ENCODE data around the gene SARNP.
"Not testable (repeated sequence)": the region's sequence is repeated elsewhere in the genome, so short reads cannot be mapped to it uniquely, and the experiment has no call there.

SARNP gene

GRCh38 chr12:55838361-55838760 lies 20.8 kb upstream of the SARNP start:
- no peak for DNase-seq

- not testable (repeated sequence) for DNase-seq
These were observed 16.9 kb upstream of the SARNP start for GRCh38 chr12:55834400-55834799.

GRCh38 chr12:55833056-55833455 lies 15.5 kb upstream of the SARNP start:
- DNase-seq: no peak

GRCh38 chr12:55831447-55831815 lies 13.9 kb upstream of the SARNP start:
- no peak for DNase-seq

DNA sequence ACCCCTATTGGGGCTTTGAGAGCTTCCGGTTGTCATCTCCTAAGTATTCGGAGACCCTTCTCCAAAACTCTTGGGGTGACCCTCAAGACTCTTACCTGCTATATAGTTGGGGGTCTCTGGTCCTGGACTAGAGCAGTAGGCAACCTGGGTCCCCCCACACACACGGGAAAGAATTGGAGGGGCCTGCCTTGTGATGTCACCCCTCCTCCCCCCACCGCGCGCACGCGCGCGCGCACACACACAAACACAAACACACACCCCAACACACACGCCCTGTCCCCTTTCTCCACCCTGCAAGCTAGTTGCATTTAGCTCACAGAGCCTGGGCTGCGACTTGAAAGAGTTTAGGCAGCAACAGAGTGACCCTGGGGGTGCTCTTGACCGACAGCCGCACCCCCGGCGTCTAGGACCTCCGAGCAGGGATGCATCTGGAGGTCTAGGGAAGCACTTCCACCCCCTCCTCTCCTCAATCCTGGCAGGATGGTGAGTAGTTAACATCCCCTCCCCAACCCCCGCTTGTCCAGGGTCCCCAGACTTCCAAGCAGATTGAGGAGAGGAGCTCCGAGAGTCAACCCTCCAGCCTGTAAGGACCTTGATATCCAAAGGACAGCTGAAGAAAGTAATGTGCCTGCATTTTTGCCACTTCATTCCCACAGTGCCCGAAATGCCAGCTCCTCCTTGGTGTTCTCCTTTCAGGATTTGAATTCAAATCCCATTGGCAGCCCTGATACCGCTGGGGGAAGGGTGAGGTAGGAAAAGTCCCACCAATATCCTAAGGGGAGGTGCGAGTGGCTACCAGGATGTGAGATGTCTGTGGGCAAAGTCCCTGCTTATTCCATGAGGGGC lies 13.3 kb upstream of the SARNP start:
- DNase-seq: no peak

- DNase-seq: no peak
These were observed 12.6 kb upstream of the SARNP start for GRCh38 chr12:55829967-55830600.

DNA sequence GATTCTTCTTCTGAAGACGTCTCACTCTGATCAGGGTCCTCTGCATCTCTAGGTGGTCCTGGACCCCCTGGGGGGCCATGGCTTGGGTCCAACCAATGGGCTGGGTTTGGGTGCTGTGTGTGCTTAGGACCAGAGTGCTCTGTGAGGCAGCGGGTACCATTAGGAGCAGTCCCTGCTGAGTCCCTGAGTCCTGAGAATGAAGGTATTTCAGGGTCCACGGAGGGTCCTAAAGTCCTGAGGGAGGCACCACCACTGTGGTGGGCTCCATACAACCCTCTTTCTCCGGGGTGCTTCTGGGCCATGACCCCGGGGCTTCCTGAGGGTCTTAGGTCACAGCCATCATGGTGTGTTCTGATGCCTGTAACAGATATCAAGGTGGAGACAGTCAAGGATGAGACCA lies 10.8 kb upstream of the SARNP start:
- DNase-seq: no peak

GRCh38 chr12:55827806-55828205 lies 10.3 kb upstream of the SARNP start:
- DNase-seq: no peak

GRCh38 chr12:55824726-55825125 lies 7.2 kb upstream of the SARNP start:
- no peak for DNase-seq

DNA sequence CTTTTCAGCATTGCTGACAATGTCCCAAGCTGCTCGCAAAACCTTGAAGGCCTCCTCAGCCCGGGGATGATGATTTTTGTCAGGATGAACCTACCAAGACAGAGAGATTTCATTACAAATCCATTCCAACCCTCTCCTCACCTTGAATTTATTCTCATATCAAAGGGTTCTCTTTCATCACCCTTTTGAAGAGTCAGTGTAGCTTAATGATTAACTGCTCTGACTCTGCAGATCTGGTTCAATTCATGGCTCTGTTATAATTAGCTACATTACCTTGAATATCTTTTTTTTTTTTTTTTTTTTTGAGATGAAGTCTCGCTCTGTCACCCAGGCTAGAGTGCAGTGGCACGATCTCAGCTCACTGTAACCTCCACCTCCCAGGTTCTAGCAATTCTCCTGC lies 5.9 kb upstream of the SARNP start:
- DNase-seq: no peak

DNA sequence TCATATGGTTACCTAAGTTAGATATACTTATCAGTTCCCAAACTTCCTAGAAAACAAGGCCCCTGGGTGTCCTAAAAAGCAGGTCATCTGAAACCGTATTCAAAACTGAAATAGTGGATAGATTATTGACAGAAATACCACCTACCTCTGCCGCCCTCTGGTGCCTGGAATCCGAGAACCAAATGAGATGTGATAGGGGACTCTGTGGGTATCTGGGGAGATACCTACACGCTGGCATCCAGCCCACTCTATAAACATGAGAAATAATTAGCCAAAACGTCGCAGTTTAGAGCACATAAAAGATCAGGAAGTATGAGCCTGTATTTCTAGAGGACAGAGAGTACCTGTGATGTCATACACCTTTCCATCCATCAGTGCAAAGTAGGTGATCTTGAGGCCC lies 4.7 kb upstream of the SARNP start:
- DNase-seq: no peak

- no peak for DNase-seq
These were observed 3.2 kb upstream of the SARNP start for GRCh38 chr12:55820679-55821078.

GRCh38 chr12:55818886-55819285 lies 1.4 kb upstream of the SARNP start:
- DNase-seq: no peak

- no peak for DNase-seq
These were observed 710 bp upstream of the SARNP start for GRCh38 chr12:55818140-55818728.

DNA sequence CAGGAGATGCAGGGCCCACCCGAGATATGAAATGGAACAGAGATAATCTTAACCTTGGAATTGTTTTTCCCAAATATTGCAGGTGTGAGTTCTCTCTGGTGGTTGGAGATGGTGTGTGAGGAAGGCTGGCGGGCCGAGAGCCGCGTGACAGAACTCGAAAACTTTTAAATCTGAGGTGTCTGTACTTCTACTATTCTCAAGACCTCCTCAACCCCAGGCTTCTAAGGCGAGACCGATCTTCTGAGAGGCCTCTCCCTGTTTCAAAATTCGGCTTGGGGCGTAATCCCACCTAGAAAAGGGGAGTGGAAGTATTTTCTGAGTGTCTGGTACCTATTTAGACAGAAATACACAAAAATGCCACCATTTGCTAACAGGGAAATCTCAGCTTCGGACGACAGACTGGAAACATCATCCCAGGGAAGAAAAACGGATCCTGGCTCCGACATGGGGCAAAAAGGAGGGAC lies 611 bp downstream of the SARNP start:
- no peak for DNase-seq

DNA sequence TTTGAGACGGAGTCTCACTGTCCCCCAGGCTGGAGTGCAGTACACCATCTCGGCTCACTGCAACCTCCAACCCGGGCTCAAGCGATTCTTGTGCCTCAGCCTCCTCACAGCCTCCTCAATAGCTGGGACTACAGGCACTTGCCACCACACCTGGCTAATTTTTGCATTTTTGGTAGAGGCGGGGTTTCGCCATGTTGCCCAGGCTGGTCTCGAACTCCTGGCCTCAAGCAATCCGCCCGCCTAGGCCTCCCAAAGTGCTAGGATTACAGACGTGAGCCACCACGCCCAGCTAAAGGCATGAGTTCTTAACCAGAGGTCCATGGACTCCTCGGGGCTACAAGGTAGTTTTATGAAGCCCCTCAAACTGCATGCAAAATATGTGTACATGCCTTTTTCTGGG lies 2.1 kb downstream of the SARNP start:
- no peak for DNase-seq

- DNase-seq: no peak
These were observed 3.3 kb downstream of the SARNP start for GRCh38 chr12:55814257-55814656.

DNA sequence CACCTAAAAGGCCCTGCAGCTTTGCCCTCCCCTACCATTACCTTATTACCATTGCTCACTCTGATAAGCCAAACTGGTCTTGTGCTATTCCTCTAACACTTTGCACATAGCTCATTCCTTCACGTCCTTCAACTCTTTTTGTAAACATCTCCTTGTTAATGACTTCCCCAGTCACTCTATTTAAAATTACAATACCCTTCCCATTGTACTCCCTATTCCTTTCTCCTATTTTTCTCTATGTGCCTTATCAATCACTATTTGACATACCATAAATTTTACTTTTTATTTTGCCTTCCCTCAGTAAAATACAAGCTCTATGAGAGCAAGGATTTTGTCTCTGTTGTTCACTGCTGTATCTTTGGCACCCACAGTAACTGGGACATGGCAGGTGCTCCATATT lies 5.4 kb downstream of the SARNP start:
- DNase-seq: no peak

DNA sequence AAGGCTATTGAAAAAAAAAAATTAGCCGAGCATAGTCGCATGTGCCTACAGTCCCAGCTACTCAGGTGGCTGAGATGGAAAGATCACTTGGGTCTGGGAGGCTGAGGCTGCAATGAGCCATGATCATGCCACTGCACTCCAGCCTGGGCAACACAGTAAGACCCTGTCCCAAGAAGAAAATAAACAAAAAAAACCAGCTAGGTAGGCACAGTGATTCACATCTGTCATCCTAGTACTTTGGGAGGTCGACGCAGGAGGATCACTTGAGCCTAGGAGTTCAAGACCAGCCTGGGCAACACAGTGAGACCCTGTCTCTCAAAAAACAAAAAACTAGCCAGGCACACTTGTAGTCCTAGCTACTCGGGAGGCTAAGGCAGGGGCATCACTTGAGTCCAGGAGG lies 8.2 kb downstream of the SARNP start:
- no peak for DNase-seq

- DNase-seq: no peak
These were observed 10.5 kb downstream of the SARNP start for GRCh38 chr12:55806982-55807381.

DNA sequence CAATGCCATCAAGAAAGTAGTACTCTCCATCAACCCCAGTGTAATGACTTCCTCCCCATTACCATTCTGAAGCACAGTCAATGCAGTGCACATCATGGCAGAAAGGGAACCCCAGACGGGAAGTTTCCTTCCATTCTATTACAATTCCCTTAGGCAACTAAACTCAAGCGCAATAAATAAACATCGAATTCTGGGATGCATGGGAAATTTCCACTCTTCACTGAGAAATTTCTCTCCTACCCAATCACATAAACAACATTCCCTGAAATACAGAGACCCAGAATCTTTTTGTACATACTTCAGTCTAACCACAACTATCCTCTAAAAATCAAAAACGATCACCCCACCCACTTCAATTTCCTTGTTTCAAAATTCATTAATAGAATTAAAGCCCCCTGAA lies 20.0 kb downstream of the SARNP start:
- DNase-seq: no peak

DNA sequence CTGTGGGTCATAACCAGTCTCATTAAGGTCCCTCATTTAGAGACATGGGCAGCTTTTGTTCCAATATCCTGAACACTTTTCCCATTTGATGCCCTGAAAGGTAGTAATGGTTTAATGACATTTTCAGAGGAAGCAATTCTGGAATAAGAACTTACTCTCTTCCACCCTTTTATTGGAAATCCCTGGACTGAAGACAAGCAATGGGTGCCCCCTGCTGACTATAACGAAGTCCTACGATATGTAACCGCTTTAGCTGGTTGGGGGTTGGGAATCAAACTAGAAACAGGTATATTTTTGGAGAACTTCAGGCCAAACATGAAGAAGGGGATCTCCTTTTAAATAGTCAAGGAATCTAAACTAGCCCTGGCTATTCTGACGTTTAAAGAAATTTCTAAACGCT lies 20.5 kb downstream of the SARNP start:
- no peak for DNase-seq

GRCh38 chr12:55795950-55796349 lies 21.6 kb downstream of the SARNP start:
- no peak for DNase-seq

- DNase-seq: no peak
These were observed 27.6 kb downstream of the SARNP start for GRCh38 chr12:55789893-55790292.

All from NCI-H1436 treated with DMSO at 0.1 percent for 48 hours (cell line).